ENCODE measurements around the gene BLMH.

The BLMH gene, protein sequence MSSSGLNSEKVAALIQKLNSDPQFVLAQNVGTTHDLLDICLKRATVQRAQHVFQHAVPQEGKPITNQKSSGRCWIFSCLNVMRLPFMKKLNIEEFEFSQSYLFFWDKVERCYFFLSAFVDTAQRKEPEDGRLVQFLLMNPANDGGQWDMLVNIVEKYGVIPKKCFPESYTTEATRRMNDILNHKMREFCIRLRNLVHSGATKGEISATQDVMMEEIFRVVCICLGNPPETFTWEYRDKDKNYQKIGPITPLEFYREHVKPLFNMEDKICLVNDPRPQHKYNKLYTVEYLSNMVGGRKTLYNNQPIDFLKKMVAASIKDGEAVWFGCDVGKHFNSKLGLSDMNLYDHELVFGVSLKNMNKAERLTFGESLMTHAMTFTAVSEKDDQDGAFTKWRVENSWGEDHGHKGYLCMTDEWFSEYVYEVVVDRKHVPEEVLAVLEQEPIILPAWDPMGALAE

DNA sequence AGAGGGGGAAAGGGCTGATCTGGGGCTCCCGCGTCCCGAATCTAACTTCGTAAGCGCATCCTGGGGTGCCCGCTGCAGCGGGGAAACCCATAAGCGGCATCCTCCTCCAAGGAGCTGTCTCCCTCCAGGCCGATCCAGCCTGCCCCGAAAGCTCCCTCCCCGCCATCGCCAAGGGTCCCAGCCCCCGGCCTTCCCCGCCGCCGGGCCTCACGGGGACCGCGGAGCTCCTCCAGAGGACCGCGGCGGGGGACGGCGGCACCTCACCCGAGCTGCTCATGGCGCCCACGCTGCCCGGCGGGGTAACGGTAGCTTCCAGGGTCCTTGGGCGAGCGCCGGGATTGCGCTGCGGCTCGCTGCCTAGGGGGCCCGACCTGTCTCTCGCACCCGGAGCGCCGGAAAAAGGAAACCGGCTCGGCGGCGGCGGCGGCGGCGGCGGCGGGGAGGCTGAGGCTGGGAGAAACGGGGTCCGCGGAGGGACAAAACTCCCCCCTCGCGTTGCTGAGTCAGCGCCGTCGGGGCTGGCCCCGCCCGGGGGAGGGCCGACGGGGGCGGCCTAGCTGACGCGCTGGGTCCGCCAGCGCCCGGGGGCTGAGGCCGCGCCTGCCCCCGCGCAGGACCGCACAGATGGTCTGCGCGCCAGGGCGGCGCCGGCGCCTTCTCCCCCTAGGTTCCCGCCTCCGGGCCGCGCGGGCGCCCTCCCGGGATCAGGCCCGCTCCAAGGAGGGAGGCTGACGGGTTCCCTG lies at the start of gene BLMH:
TSS of gene BLMH (minus strand) at position 402 of the 743 bp plus-strand sequence. CDS start at position 277, 125 bp downstream.
- in situ Hi-C loops (cut with MboI; ENCODE audit: low pct_unique_long_range_greater_than_20kb, low sequenced_read_pairs, unreplicated experiment): no loop called here
- peak; percentile 97 for DNase-seq (ENCODE audit: low spot score)
- TF ChIP-seq, protein P1, sequence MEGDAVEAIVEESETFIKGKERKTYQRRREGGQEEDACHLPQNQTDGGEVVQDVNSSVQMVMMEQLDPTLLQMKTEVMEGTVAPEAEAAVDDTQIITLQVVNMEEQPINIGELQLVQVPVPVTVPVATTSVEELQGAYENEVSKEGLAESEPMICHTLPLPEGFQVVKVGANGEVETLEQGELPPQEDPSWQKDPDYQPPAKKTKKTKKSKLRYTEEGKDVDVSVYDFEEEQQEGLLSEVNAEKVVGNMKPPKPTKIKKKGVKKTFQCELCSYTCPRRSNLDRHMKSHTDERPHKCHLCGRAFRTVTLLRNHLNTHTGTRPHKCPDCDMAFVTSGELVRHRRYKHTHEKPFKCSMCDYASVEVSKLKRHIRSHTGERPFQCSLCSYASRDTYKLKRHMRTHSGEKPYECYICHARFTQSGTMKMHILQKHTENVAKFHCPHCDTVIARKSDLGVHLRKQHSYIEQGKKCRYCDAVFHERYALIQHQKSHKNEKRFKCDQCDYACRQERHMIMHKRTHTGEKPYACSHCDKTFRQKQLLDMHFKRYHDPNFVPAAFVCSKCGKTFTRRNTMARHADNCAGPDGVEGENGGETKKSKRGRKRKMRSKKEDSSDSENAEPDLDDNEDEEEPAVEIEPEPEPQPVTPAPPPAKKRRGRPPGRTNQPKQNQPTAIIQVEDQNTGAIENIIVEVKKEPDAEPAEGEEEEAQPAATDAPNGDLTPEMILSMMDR (IDR thresholded peaks at IDR 0.05; ENCODE audit: extremely low read depth, insufficient read depth, missing control alignments): no peak

DNA sequence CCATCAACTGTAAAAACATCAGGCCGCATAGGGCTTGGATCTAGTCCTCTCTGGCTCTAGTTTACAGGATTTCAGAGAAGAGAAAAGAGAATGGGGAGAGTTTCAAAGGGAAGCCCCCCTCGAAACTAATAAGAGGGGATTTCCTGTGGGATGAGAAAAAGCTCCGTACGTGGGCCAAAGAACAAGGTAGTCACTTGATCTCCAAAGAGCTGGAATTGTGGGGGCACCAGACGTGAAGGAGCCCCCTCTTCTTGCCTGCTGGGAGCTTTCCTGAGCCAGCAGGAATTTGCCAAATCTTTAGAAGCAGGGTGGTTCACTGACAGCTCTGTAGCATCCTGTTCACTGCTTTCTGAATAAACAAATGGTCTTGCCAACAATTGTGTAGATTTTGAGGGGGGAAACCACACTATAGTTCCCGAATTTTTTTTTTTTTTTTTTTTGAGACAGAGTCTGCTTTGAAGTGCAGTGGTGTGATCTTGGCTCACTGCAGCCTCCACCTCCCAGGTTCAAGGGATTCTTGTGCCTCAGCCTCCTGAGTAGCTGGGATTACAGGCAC lies 49.1 kb upstream of the BLMH start:
- no peak for DNase-seq (ENCODE audit: low spot score)
- TF ChIP-seq, protein P1 (IDR thresholded peaks at IDR 0.05; ENCODE audit: extremely low read depth, insufficient read depth, missing control alignments): no peak
- in situ Hi-C loops (cut with MboI; ENCODE audit: low pct_unique_long_range_greater_than_20kb, low sequenced_read_pairs, unreplicated experiment): loop anchor here (25.0 kb wide), 1 partner anchor 371 kb away; no protein-coding TSS in a partner anchor

DNA sequence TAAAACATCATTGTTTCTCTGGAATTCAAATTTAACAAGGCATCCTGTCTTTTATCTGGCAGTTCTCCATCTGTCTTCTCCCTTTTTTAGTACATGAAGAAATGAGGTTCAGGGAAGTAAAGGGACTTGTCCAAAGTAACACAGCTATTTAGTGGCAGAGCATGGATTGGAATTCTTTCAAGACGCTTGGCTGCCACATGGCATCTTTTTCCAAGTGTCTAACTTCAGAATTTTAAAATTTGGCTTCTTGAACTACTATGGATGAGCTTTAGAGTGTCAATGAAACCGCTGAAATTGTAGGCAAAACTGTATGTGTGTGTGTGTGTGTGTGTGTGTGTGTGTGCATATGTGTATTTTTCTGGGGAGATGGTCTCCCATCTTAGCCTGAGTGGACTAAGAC lies 47.3 kb upstream of the BLMH start:
- TF ChIP-seq, protein P1 (IDR thresholded peaks at IDR 0.05; ENCODE audit: extremely low read depth, insufficient read depth, missing control alignments): no peak
- in situ Hi-C loops (cut with MboI; ENCODE audit: low pct_unique_long_range_greater_than_20kb, low sequenced_read_pairs, unreplicated experiment): loop anchor here (25.0 kb wide), 1 partner anchor 373 kb away; no protein-coding TSS in a partner anchor
- DNase-seq (ENCODE audit: low spot score): no peak

DNA sequence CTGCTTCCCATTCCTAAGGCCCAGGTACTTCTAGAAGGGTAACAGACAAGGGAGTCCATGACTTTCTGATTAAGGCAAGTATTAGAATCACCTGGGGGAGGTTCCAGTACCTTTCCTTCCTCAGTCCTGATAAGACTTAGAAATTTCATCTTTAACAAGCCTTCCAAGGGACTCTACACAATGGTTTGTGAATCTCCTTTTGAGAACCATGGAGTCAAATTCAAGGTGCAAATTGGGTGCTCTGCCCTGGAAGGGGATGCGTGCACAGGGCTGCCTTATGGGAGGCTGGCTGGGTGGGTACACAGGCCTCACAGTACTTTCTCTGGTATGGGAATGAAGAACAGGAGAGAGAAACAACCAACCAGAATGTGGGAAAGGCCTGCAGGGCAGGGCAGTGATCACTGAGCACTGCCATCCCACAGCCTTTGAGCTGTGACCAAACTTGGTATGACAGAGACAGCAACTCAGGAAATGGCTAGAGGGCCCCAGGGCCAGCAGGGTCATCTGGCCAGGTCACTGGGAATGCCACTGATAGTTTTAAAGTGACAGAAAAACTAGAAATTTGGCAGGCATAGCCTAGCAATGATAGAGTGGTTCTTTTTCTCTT lies 45.8 kb upstream of the BLMH start:
- TF ChIP-seq, protein P1 (IDR thresholded peaks at IDR 0.05; ENCODE audit: extremely low read depth, insufficient read depth, missing control alignments): no peak
- DNase-seq (ENCODE audit: low spot score): no peak
- in situ Hi-C loops (cut with MboI; ENCODE audit: low pct_unique_long_range_greater_than_20kb, low sequenced_read_pairs, unreplicated experiment): loop anchor here (25.0 kb wide), 1 partner anchor 375 kb away; no protein-coding TSS in a partner anchor

DNA sequence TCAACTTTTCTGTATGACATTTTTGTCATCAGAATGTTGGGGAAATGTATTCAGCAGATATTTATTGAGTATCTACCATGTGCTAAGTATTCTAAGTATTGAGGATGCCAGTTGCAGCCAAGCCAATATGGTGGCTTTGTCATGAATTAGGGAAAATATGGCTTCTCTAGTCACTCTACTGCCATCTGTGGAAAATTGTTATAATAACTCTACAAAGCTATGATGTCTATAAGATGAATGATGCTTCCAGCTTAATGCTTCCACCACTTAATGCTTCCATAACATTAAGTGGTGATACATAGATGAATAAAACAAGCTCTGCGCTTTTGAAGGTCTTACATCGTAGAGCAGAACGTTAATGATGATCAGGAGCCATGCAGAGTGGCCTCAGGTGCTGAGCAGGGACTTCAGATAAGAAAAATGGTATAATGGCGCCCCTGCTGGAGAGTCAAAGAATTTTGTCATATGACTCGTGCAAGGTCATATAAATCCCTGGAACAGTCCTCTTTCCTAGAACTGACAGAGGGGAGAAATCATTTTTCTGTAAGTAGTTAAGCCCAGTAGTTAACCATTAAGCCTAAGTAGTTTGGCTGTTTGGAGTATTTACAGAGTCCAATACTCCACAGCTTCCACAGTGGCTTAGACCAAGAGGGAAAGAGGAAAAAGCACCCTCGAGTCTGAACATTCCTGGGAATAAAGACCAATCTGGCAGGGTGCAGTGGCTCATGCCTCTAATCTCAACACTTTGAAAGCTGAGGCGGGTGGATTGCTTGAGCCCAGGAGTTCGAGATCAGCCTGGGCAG lies 44.8 kb upstream of the BLMH start:
- TF ChIP-seq, protein P1 (IDR thresholded peaks at IDR 0.05; ENCODE audit: extremely low read depth, insufficient read depth, missing control alignments): peak; percentile 51
- in situ Hi-C loops (cut with MboI; ENCODE audit: low pct_unique_long_range_greater_than_20kb, low sequenced_read_pairs, unreplicated experiment): loop anchor here (25.0 kb wide), 1 partner anchor 376 kb away; no protein-coding TSS in a partner anchor
- DNase-seq (ENCODE audit: low spot score): peak; percentile 30
